Trophoblast cell (in vitro differentiated cells and primary cell): ENCODE results near the gene COLEC11.

ENCODE experiments used
- DNase-seq, 2 donors: peaks; one replicate each; pipeline ENCODE4 v3.0.0-alpha.2; 2016
- H2AFZ ChIP-seq: 2 replicates; pipeline ENCODE4 v1.6.1; 2013; ENCODE audit warnings: low read length, moderate library complexity, mild to moderate bottlenecking; ENCODE audit not compliant: insufficient read depth, poor library complexity
- H2AK5ac ChIP-seq: 2 replicates; pipeline ENCODE4 v1.6.1; 2013; ENCODE audit warnings: mild to moderate bottlenecking, low read length
- H2BK120ac ChIP-seq: 2 replicates; pipeline ENCODE4 v1.6.1; 2013; ENCODE audit warnings: low read length, mild to moderate bottlenecking, moderate library complexity; ENCODE audit not compliant: insufficient read depth, poor library complexity
- H2BK12ac ChIP-seq: 2 replicates; pipeline ENCODE4 v1.6.1; 2013; ENCODE audit warnings: mild to moderate bottlenecking, low read length, moderate library complexity
- H2BK5ac ChIP-seq: 2 replicates; pipeline ENCODE4 v1.6.1; 2013; ENCODE audit warnings: low read length, low read depth, moderate library complexity, mild to moderate bottlenecking; ENCODE audit not compliant: poor library complexity
- H3K14ac ChIP-seq: 2 replicates; pipeline ENCODE4 v1.6.1; 2013; ENCODE audit warnings: mild to moderate bottlenecking, low read length
- H3K18ac ChIP-seq: 2 replicates; pipeline ENCODE4 v1.6.1; 2013; ENCODE audit warnings: mild to moderate bottlenecking, low read length
- H3K23ac ChIP-seq: 2 replicates; pipeline ENCODE4 v1.6.1; 2013; ENCODE audit warnings: low read length
- H3K27ac ChIP-seq: 2 replicates; pipeline ENCODE4 v1.5.1; 2013; ENCODE audit warnings: low read depth, mild to moderate bottlenecking, inconsistent platforms, low read length, moderate library complexity
- H3K27me3 ChIP-seq: 2 replicates; pipeline ENCODE4 v1.6.1; 2013; ENCODE audit warnings: inconsistent platforms, mild to moderate bottlenecking, low read length, moderate library complexity; ENCODE audit not compliant: insufficient read depth
- H3K36me3 ChIP-seq, 2 experiments: 1 replicate in 1 of 2; 2 replicates in 1 of 2; pipeline ENCODE4 v1.6.1; 2013; ENCODE audit warnings: low read length in 2 of 2, mild to moderate bottlenecking in 2 of 2, moderate library complexity in 1 of 2; ENCODE audit not compliant: insufficient read depth in 2 of 2, control insufficient read depth in 1 of 2
- H3K4ac ChIP-seq: 2 replicates; pipeline ENCODE4 v1.6.1; 2013; ENCODE audit warnings: low read depth, mild to moderate bottlenecking, low read length, moderate library complexity
- H3K4me1 ChIP-seq, 2 experiments: 1 replicate in 1 of 2; 2 replicates in 1 of 2; pipeline ENCODE4 v1.6.1; 2013; ENCODE audit warnings: low read length in 2 of 2, mild to moderate bottlenecking in 2 of 2, moderate library complexity in 1 of 2; ENCODE audit not compliant: insufficient read depth in 2 of 2, control insufficient read depth in 1 of 2
- H3K4me2 ChIP-seq: 2 replicates; pipeline ENCODE4 v1.6.1; 2013; ENCODE audit warnings: inconsistent platforms, mild to moderate bottlenecking, low read length, moderate library complexity
- H3K4me3 ChIP-seq: 2 replicates; pipeline ENCODE4 v1.5.1; 2013; ENCODE audit warnings: mild to moderate bottlenecking, low read depth, low read length, inconsistent platforms
- H3K79me1 ChIP-seq: one replicate; pipeline ENCODE4 v1.6.1; 2013; ENCODE audit warnings: low read length
- H3K79me2 ChIP-seq: 2 replicates; pipeline ENCODE4 v1.6.1; 2013; ENCODE audit warnings: low read length, mild to moderate bottlenecking; ENCODE audit not compliant: control insufficient read depth, insufficient read depth, poor library complexity
- H3K9ac ChIP-seq: 2 replicates; pipeline ENCODE4 v1.6.1; 2013; ENCODE audit warnings: mild to moderate bottlenecking, low read length
- H3K9me3 ChIP-seq: 2 replicates; pipeline ENCODE4 v1.6.1; 2013; ENCODE audit warnings: low read depth, mild to moderate bottlenecking, control low read depth, inconsistent platforms, low read length; ENCODE audit not compliant: insufficient read depth
- H4K12ac ChIP-seq: 2 replicates; pipeline ENCODE4 v1.6.1; 2013; ENCODE audit warnings: low read depth, mild to moderate bottlenecking, low read length, moderate library complexity
- H4K8ac ChIP-seq: 2 replicates; pipeline ENCODE4 v1.6.1; 2013; ENCODE audit warnings: low read depth, mild to moderate bottlenecking, low read length, moderate library complexity
- H4K91ac ChIP-seq: one replicate; pipeline ENCODE4 v1.6.1; 2013; ENCODE audit warnings: low read depth, mild to moderate bottlenecking, low read length, moderate library complexity
- WGBS: extraction: QIAGEN DNeasy Blood & Tissue Kit; methylation state at CpG from one replicate; pipeline ENCODE4 v1.1.7; 2013; ENCODE audit warnings: missing lambda C conversion rate; ENCODE audit not compliant: insufficient read length, insufficient coverage; ENCODE audit errors: extremely low coverage; 5-methylcytosine and 5-hydroxymethylcytosine counted together

Gene COLEC11

GRCh38 chr2:3670941-3671340 lies 76.0 kb downstream of the COLEC11 start:
- Histone ChIP-seq H3K14ac (no peak overlapping the region), H2AFZ (no peak overlapping the region), H3K4me3 (no peak overlapping the region), H3K4me2 (no peak overlapping the region), H3K4me1 (no peaks in the 10 kb centered on the region), H2BK12ac (no peak overlapping the region), H4K12ac (no peak overlapping the region), H3K27me3 (no peaks in the 10 kb centered on the region), H4K91ac (no peak overlapping the region), H3K9me3 (peaks cover 6% of the 10 kb centered on the region), H3K27ac (no peak overlapping the region), H3K36me3 (no peaks in the 10 kb centered on the region), H4K8ac (no peak overlapping the region), H2BK5ac (no peak overlapping the region), H3K4ac (no peak overlapping the region), H3K23ac (no peak overlapping the region), H3K79me1 (no peaks in the 10 kb centered on the region), H3K18ac (no peak overlapping the region), H3K9ac (no peak overlapping the region), H3K79me2 (no peaks in the 10 kb centered on the region), H2BK120ac (no peak overlapping the region), H2AK5ac (no peak overlapping the region)
- no CpG with 5 or more reads among the region's 11 CpGs for WGBS
- no peak for DNase-seq

GRCh38 chr2:3672861-3673678 lies 78.2 kb downstream of the COLEC11 start:
- H3K23ac ChIP-seq, result no peak overlapping the region
- no peak overlapping the region for H4K12ac ChIP-seq
- H3K4ac ChIP-seq, result no peak overlapping the region
- no peaks in the 10 kb centered on the region for H3K27me3 ChIP-seq
- DNase-seq, result no peak
- no peak overlapping the region for H2AFZ ChIP-seq
- H3K4me2 ChIP-seq, result no peak overlapping the region
- no peaks in the 10 kb centered on the region for H3K79me2 ChIP-seq
- H2BK120ac ChIP-seq, result no peak overlapping the region
- H3K27ac ChIP-seq, result no peak overlapping the region
- H3K79me1 ChIP-seq, result no peaks in the 10 kb centered on the region
- no peaks in the 10 kb centered on the region for H3K36me3 ChIP-seq
- H3K18ac ChIP-seq, result no peak overlapping the region
- H3K4me1 ChIP-seq, result no peaks in the 10 kb centered on the region
- H3K9me3 ChIP-seq, result peaks cover 9% of the 10 kb centered on the region
- no peak overlapping the region for H3K4me3 ChIP-seq
- H2AK5ac ChIP-seq, result no peak overlapping the region
- WGBS, result no CpG with 5 or more reads among the region's 9 CpGs
- no peak overlapping the region for H2BK12ac ChIP-seq
- H4K91ac ChIP-seq, result no peak overlapping the region
- H3K9ac ChIP-seq, result no peak overlapping the region
- no peak overlapping the region for H2BK5ac ChIP-seq
- H3K14ac ChIP-seq, result no peak overlapping the region
- no peak overlapping the region for H4K8ac ChIP-seq

GRCh38 chr2:3674066-3674845 lies 79.3 kb downstream of the COLEC11 start:
- H2BK120ac ChIP-seq, result no peak overlapping the region
- no peak overlapping the region for H4K8ac ChIP-seq
- H2BK5ac ChIP-seq, result no peak overlapping the region
- DNase-seq, result no peak
- no peak overlapping the region for H2BK12ac ChIP-seq
- H3K4ac ChIP-seq, result no peak overlapping the region
- no peak overlapping the region for H3K27ac ChIP-seq
- H3K27me3 ChIP-seq, result no peaks in the 10 kb centered on the region
- no peak overlapping the region for H2AK5ac ChIP-seq
- H3K18ac ChIP-seq, result no peak overlapping the region
- no peaks in the 10 kb centered on the region for H3K79me1 ChIP-seq
- H3K79me2 ChIP-seq, result no peaks in the 10 kb centered on the region
- no peak overlapping the region for H3K23ac ChIP-seq
- H2AFZ ChIP-seq, result no peak overlapping the region
- no peak overlapping the region for H4K12ac ChIP-seq
- H3K9me3 ChIP-seq, result peaks cover 9% of the 10 kb centered on the region
- no peak overlapping the region for H3K4me2 ChIP-seq
- H3K9ac ChIP-seq, result no peak overlapping the region
- H4K91ac ChIP-seq, result no peak overlapping the region
- H3K36me3 ChIP-seq, result no peaks in the 10 kb centered on the region
- WGBS, result no CpG with 5 or more reads among the region's 9 CpGs
- no peak overlapping the region for H3K14ac ChIP-seq
- H3K4me3 ChIP-seq, result no peak overlapping the region
- H3K4me1 ChIP-seq, result no peaks in the 10 kb centered on the region

- H3K4ac ChIP-seq, result no peak overlapping the region
- no peak overlapping the region for H3K27ac ChIP-seq
- no peak overlapping the region for H4K12ac ChIP-seq
- no peak overlapping the region for H3K14ac ChIP-seq
- WGBS, result no CpG with 5 or more reads among the region's 4 CpGs
- no peak overlapping the region for H2AK5ac ChIP-seq
- H3K4me2 ChIP-seq, result no peak overlapping the region
- no peak overlapping the region for H2BK120ac ChIP-seq
- no peak overlapping the region for H3K9ac ChIP-seq
- H3K36me3 ChIP-seq, result no peaks in the 10 kb centered on the region
- no peaks in the 10 kb centered on the region for H3K4me1 ChIP-seq
- H2BK5ac ChIP-seq, result no peak overlapping the region
- H3K79me1 ChIP-seq, result no peaks in the 10 kb centered on the region
- no peak overlapping the region for H2AFZ ChIP-seq
- H3K18ac ChIP-seq, result no peak overlapping the region
- H3K4me3 ChIP-seq, result no peak overlapping the region
- DNase-seq, result no peak
- H3K79me2 ChIP-seq, result no peaks in the 10 kb centered on the region
- H3K9me3 ChIP-seq, result peaks cover 6% of the 10 kb centered on the region
- no peak overlapping the region for H4K8ac ChIP-seq
- H4K91ac ChIP-seq, result no peak overlapping the region
- no peaks in the 10 kb centered on the region for H3K27me3 ChIP-seq
- H2BK12ac ChIP-seq, result no peak overlapping the region
- H3K23ac ChIP-seq, result no peak overlapping the region
Measured at GRCh38 chr2:3675687-3676086, 80.8 kb downstream of the COLEC11 start.
